PFSK-1 (cell line): Measurements from ENCODE around the gene SAMD4A. TPM values are rescaled to one million over a fixed set of nuclear protein-coding genes. Genes with fewer than 3 reads are reported as not detected.

Experiments
- FOXP2 ChIP-seq: optimal IDR thresholded peaks from 2 replicates; pipeline ENCODE3; 2011; ENCODE audit warnings: borderline replicate concordance, control low read depth, inconsistent platforms; ENCODE audit not compliant: insufficient read depth; ENCODE audit errors: extremely low read length, extremely low read depth
- POLR2AphosphoS5 ChIP-seq: IDR thresholded peaks from 2 replicates; pipeline ENCODE4 v1.6.1; 2012; ENCODE audit warnings: low read depth, mild to moderate bottlenecking, control low read depth, low read length, moderate library complexity
- SIN3A ChIP-seq: IDR thresholded peaks from 2 replicates; pipeline ENCODE4 v1.6.1; 2012; ENCODE audit warnings: mild to moderate bottlenecking, low read length, moderate library complexity, borderline replicate concordance; ENCODE audit not compliant: insufficient read depth
- TAF1 ChIP-seq: IDR thresholded peaks from 2 replicates; pipeline ENCODE4 v1.6.1; 2012; ENCODE audit warnings: low read length, control low read depth, borderline replicate concordance; ENCODE audit not compliant: insufficient read depth
- polyA plus RNA-seq: library from polyadenylated mRNA; unstranded; fragments of >200 nt; gene quantifications from one replicate; pipeline ENCODE4 v1.2.1, GENCODE V29; 2012; ENCODE audit warnings: low read depth, missing spikeins; ENCODE audit not compliant: insufficient read length
- TF ChIP-seq, protein P1 (sequence below), 2 experiments: IDR thresholded peaks; 2 replicates each; pipeline versions ENCODE4 v1.6.1 to v1.8.0; 2011 to 2012; ENCODE audit warnings: low read depth in 2 of 2, low read length in 2 of 2, control low read depth in 1 of 2, inconsistent platforms in 1 of 2, mild to moderate bottlenecking in 1 of 2, moderate library complexity in 1 of 2; ENCODE audit not compliant: insufficient read depth in 1 of 2

SAMD4A gene, protein sequence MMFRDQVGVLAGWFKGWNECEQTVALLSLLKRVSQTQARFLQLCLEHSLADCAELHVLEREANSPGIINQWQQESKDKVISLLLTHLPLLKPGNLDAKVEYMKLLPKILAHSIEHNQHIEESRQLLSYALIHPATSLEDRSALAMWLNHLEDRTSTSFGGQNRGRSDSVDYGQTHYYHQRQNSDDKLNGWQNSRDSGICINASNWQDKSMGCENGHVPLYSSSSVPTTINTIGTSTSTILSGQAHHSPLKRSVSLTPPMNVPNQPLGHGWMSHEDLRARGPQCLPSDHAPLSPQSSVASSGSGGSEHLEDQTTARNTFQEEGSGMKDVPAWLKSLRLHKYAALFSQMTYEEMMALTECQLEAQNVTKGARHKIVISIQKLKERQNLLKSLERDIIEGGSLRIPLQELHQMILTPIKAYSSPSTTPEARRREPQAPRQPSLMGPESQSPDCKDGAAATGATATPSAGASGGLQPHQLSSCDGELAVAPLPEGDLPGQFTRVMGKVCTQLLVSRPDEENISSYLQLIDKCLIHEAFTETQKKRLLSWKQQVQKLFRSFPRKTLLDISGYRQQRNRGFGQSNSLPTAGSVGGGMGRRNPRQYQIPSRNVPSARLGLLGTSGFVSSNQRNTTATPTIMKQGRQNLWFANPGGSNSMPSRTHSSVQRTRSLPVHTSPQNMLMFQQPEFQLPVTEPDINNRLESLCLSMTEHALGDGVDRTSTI
- polyA plus RNA-seq = 10.9 TPM

DNA sequence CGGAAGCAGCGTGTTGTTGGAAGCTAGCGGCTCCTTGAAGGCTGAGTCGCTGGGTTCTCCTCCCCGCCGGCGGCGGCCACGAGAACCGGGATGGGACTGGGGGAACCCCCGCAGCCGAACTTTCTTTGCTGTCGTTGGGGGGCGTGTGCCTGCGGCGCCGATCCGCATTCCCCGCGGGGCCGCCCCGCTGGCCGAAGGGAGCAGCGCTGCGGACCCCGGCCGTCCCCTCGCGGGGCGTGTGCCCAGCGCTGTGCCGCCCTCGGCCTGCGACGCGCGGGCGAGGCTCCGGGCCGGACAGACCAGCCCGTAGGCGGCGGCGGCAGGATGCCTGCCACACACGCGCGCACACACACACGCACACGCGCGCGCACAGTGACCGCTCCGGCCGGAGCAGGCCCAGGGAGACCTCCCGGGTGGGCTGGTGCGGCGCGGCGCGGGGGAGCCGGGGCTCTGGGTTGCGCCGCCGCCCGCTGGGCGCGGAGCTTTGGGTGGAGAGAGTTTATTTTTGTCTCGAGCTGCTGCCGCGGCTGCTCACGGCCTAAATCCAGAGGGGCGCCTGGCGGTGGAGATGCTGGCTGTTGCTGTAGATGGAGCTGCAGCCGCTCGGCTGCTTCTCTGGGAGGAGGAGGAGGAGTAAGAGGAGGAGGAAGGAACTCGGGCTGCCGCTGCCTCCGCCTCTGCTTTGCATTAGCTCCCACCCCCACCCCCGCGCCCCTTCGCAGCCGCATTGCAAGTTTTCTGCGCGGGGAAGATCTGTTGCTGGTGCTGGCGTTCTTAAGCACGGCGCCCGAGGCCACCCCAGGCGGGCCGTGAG is at the start of gene SAMD4A:
Gene SAMD4A (plus strand): TSS at position 719 of the 814 bp plus-strand sequence. CDS start 789 bp downstream, outside the sequence.
- TF ChIP-seq FOXP2 (no peak), POLR2AphosphoS5 (peak; percentile 30; the same call in 1 of the 2 replicates), SIN3A (peak; percentile 15; the same call in 1 of the 2 replicates), TAF1 (0 out of 2 replicates have a peak, but pooled peaks have one; percentile 15)
- TF ChIP-seq, protein P1, sequence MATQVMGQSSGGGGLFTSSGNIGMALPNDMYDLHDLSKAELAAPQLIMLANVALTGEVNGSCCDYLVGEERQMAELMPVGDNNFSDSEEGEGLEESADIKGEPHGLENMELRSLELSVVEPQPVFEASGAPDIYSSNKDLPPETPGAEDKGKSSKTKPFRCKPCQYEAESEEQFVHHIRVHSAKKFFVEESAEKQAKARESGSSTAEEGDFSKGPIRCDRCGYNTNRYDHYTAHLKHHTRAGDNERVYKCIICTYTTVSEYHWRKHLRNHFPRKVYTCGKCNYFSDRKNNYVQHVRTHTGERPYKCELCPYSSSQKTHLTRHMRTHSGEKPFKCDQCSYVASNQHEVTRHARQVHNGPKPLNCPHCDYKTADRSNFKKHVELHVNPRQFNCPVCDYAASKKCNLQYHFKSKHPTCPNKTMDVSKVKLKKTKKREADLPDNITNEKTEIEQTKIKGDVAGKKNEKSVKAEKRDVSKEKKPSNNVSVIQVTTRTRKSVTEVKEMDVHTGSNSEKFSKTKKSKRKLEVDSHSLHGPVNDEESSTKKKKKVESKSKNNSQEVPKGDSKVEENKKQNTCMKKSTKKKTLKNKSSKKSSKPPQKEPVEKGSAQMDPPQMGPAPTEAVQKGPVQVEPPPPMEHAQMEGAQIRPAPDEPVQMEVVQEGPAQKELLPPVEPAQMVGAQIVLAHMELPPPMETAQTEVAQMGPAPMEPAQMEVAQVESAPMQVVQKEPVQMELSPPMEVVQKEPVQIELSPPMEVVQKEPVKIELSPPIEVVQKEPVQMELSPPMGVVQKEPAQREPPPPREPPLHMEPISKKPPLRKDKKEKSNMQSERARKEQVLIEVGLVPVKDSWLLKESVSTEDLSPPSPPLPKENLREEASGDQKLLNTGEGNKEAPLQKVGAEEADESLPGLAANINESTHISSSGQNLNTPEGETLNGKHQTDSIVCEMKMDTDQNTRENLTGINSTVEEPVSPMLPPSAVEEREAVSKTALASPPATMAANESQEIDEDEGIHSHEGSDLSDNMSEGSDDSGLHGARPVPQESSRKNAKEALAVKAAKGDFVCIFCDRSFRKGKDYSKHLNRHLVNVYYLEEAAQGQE (IDR thresholded peaks at IDR 0.05; ENCODE audit: insufficient read depth in 1 of 2, low read depth in 2 of 2, low read length in 2 of 2) = no peak

DNA sequence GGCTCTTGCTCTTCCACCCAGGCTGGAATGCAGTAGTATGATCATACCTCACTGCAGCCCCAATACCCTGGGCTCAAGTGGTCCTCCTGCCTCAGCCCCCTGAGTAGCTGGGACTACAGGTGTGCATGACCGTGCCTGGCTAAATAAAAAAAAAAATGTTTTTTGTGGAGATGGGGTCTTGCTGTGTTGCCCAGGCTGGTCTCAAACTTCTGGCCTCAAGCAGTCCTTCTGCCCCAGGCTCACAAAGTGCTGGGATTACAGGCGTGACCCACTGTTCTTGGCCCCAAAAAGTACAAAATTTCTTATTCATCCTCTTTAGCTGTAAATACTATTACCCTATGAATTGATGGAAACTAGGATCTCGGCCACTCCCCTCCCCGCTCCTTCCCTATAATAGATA is 42.5 kb upstream of the SAMD4A start:
- no peak for TF ChIP-seq FOXP2
- no peak for TF ChIP-seq SIN3A
- no peak for TF ChIP-seq TAF1
- TF ChIP-seq, protein P1 (IDR thresholded peaks at IDR 0.05; ENCODE audit: insufficient read depth in 1 of 2, low read depth in 2 of 2, low read length in 2 of 2) = no peak
- TF ChIP-seq POLR2AphosphoS5 = no peak

DNA sequence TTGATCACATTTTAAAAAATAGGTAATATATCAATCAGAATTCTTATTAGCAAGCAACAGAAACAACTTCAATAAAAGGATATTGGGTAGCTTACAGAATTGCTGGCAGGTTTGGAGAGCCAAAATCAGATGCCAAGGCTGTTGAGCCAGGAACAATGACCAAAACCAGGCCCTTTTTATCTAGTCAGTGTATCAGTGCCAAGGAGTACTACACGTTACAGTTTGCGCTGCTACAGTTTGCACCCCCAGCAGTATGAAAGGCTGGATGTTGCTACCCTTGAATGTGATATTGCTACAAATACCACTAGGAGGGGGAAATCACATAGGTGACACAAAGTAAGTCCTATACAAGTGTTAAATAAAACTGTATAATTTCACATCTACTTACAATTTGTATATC is 38.0 kb upstream of the SAMD4A start:
- no peak for TF ChIP-seq SIN3A
- no peak for TF ChIP-seq POLR2AphosphoS5
- no peak for TF ChIP-seq TAF1
- TF ChIP-seq, protein P1 (IDR thresholded peaks at IDR 0.05; ENCODE audit: insufficient read depth in 1 of 2, low read depth in 2 of 2, low read length in 2 of 2) = no peak
- TF ChIP-seq FOXP2 = no peak

DNA sequence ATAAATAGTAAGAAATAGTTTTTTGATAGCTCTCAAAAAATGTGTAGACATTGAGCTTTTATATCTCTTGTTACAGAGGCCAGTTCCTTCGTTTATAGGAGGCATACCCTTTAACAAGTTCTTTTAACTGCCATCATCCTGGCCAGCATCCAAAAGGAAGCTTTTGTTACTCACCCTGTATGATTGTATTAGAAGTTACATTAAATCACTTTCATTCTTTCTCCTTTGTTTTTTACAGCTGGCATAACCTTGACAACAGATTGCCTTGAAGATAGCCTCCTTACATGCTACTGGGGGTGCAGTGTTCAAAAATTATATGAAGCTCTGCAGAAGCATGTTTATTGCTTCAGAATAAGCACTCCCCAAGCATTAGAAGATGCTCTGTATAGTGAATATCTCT is 37.1 kb upstream of the SAMD4A start:
- TF ChIP-seq, protein P1 (IDR thresholded peaks at IDR 0.05; ENCODE audit: insufficient read depth in 1 of 2, low read depth in 2 of 2, low read length in 2 of 2) = no peak
- TF ChIP-seq POLR2AphosphoS5 (no peak), FOXP2 (no peak), SIN3A (no peak), TAF1 (no peak)
